OCI-LY1 (cell line): ENCODE measurements around the gene UBE2D1.

Experiments
- EZH2 ChIP-seq: fragments of 200-600 bp; sonication (generic), shearing (Covaris generic); IDR thresholded peaks from 2 replicates; pipeline ENCODE4 v1.8.0; 2017; ENCODE audit warnings: borderline replicate concordance, mixed run types, mild to moderate bottlenecking, antibody characterized with exemption, low read length, moderate library complexity, mixed read lengths
- TF ChIP-seq, protein P1 (sequence below): fragments of 200-600 bp; sonication (generic), shearing (Covaris generic); IDR thresholded peaks from 2 replicates; pipeline ENCODE4 v1.5.1; 2017; ENCODE audit warnings: mild to moderate bottlenecking, antibody characterized with exemption, low read length, moderate library complexity, mixed read lengths

DNA sequence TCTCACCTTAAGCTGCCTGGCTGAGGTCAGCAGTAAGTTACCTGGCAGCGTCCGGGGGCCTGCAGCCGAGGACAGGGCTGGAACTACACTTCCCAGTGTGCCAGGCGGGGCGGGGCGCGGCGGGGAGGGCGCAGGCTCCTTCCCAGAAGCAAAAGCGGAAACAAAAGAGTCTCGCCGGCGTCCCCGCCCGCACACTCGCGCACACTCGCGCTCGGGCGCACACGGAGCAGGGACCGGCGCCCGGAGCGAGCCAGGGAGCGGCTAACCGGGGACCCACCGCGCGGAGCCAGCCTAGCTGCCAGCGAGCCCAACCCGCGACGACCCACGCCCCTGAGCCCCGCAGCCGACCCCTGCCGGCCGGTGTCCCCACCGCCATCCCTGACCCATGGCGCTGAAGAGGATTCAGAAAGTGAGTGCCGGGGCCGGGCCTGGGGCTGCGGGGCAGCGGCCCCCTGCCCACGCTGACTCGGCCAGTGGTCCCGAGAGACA is at the start of gene UBE2D1:
- TF ChIP-seq, protein P1, sequence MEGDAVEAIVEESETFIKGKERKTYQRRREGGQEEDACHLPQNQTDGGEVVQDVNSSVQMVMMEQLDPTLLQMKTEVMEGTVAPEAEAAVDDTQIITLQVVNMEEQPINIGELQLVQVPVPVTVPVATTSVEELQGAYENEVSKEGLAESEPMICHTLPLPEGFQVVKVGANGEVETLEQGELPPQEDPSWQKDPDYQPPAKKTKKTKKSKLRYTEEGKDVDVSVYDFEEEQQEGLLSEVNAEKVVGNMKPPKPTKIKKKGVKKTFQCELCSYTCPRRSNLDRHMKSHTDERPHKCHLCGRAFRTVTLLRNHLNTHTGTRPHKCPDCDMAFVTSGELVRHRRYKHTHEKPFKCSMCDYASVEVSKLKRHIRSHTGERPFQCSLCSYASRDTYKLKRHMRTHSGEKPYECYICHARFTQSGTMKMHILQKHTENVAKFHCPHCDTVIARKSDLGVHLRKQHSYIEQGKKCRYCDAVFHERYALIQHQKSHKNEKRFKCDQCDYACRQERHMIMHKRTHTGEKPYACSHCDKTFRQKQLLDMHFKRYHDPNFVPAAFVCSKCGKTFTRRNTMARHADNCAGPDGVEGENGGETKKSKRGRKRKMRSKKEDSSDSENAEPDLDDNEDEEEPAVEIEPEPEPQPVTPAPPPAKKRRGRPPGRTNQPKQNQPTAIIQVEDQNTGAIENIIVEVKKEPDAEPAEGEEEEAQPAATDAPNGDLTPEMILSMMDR, result no peak
- TF ChIP-seq EZH2, result no peak
